GM23338 (cell line): ENCODE measurements around the gene POLR2L. TPM values are rescaled to one million over a fixed set of nuclear protein-coding genes. Genes with fewer than 3 reads are reported as not detected.

Experiments
- CREB1 ChIP-seq: fragments of 250-450 bp; sonication (Bioruptor Pico); IDR thresholded peaks from 2 replicates; pipeline ENCODE4 v1.5.0; 2020; ENCODE audit warnings: low read depth, mild to moderate bottlenecking, moderate library complexity
- ETS1 ChIP-seq: IDR thresholded peaks from 2 replicates; pipeline ENCODE4 v1.6.1; 2016; ENCODE audit warnings: antibody characterized with exemption
- JUNB ChIP-seq: IDR thresholded peaks from one replicate; pipeline ENCODE4 v1.6.1; 2016; ENCODE audit warnings: antibody characterized with exemption; ENCODE audit not compliant: unreplicated experiment
- NANOG ChIP-seq: IDR thresholded peaks from 2 replicates; pipeline ENCODE4 v1.6.1; 2016; ENCODE audit warnings: antibody characterized with exemption, borderline replicate concordance
- POLR2AphosphoS5 ChIP-seq: IDR thresholded peaks from 2 replicates; pipeline ENCODE4 v1.6.1; 2016; ENCODE audit warnings: antibody characterized with exemption, low read depth
- STAT1 ChIP-seq: IDR thresholded peaks from one replicate; pipeline ENCODE4 v1.6.1; 2016; ENCODE audit warnings: antibody characterized with exemption; ENCODE audit not compliant: unreplicated experiment
- ZNF114 ChIP-seq: fragments of 250-450 bp; sonication (Bioruptor Pico); IDR thresholded peaks from 2 replicates; pipeline ENCODE4 v1.5.0; 2020; ENCODE audit warnings: mild to moderate bottlenecking, moderate library complexity
- ZNF331 ChIP-seq: fragments of 250-450 bp; sonication (Bioruptor Pico); IDR thresholded peaks from 2 replicates; pipeline ENCODE4 v1.5.0; 2020; ENCODE audit warnings: low read depth, mild to moderate bottlenecking, moderate library complexity
- polyA plus RNA-seq: library from polyadenylated mRNA; unstranded; fragments of >200 nt; fragmentation: Nextera tagmentation; extraction: Ambion mirVana; gene quantifications from 2 replicates; pipeline ENCODE4 v1.2.1, GENCODE V29; 2016
- small RNA-seq: library from RNA; depleted of rRNA; stranded (forward); fragments of <200 nt; gene quantifications from one replicate; pipeline ENCODE3, GENCODE V24; 2014; ENCODE audit warnings: low replicate concordance
- total RNA-seq: library from RNA; depleted of rRNA; stranded (reverse); fragments of >200 nt; shearing (Covaris generic); gene quantifications from 2 replicates; pipeline ENCODE4 v1.2.3, GENCODE V29; 2014; rRNA removed

Gene POLR2L
- total and polyA plus RNA-seq, 2 experiments from 2014 or later = 32.2 to 369 TPM

- TF ChIP-seq POLR2AphosphoS5 (no peak), ETS1 (no peak), NANOG (no peak), JUNB (no peak), STAT1 (no peak), ZNF331 (CRISPR knock-in tag) (no peak), ZNF114 (CRISPR knock-in tag) (no peak), CREB1 (CRISPR knock-in tag) (no peak)
Measured at GRCh38 chr11:789943-790342, 52.4 kb downstream of the POLR2L start, which contains the start of gene CEND1 (continued).

Small RNA genes within 50 kb of the gene (small RNA-seq; reads per million reads assigned to genes)
- not detected for gene SNORA52

Other genes with a start within 250 kb of the POLR2L start
- gene IRF7, start 226.6 kb downstream of the POLR2L start, total RNA-seq = 13.8 and 17.3 TPM in 2 replicates
- 11.4 and 12.3 TPM in 2 replicates for gene IRF7, start 226.6 kb downstream of the POLR2L start, polyA plus RNA-seq
- not detected in 2 replicates for gene CDHR5, start 217.6 kb downstream of the POLR2L start, total RNA-seq
- gene CDHR5, start 217.6 kb downstream of the POLR2L start, polyA plus RNA-seq = not detected in 2 replicates
- not detected in 2 replicates for gene SCT, start 215.3 kb downstream of the POLR2L start, total RNA-seq
- 2.6 and 3.8 TPM in 2 replicates for gene SCT, start 215.3 kb downstream of the POLR2L start, polyA plus RNA-seq
- 0.27 and 1.0 TPM in 2 replicates for gene DRD4, start 205.3 kb downstream of the POLR2L start, total RNA-seq
- 1.3 and 1.8 TPM in 2 replicates for gene DRD4, start 205.3 kb downstream of the POLR2L start, polyA plus RNA-seq
- gene DEAF1, start 147.3 kb downstream of the POLR2L start, total RNA-seq = 33.5 and 42.6 TPM in 2 replicates
- 47.8 and 49.3 TPM in 2 replicates for gene DEAF1, start 147.3 kb downstream of the POLR2L start, polyA plus RNA-seq
- 12.8 and 13.1 TPM in 2 replicates for gene TMEM80, start 146.7 kb downstream of the POLR2L start, total RNA-seq
- gene TMEM80, start 146.7 kb downstream of the POLR2L start, polyA plus RNA-seq = 25.1 and 25.4 TPM in 2 replicates
- 34.1 and 38.7 TPM in 2 replicates for gene EPS8L2, start 136.3 kb downstream of the POLR2L start, total RNA-seq
- 56.5 and 59.4 TPM in 2 replicates for gene EPS8L2, start 136.3 kb downstream of the POLR2L start, polyA plus RNA-seq
- gene TALDO1, start 95.1 kb downstream of the POLR2L start, total RNA-seq = 339 and 353 TPM in 2 replicates
- 402 and 411 TPM in 2 replicates for gene TALDO1, start 95.1 kb downstream of the POLR2L start, polyA plus RNA-seq
- gene GATD1, start 65.0 kb downstream of the POLR2L start, total RNA-seq = 28.0 and 51.0 TPM in 2 replicates
- 39.3 and 44.9 TPM in 2 replicates for gene GATD1, start 65.0 kb downstream of the POLR2L start, polyA plus RNA-seq
- gene CEND1, start 52.4 kb downstream of the POLR2L start, total RNA-seq = 3.1 and 5.5 TPM in 2 replicates
- gene CEND1, start 52.4 kb downstream of the POLR2L start, polyA plus RNA-seq = 4.8 and 5.7 TPM in 2 replicates
- gene SLC25A22, start 44.2 kb downstream of the POLR2L start, total RNA-seq = 41.2 and 46.4 TPM in 2 replicates
- gene SLC25A22, start 44.2 kb downstream of the POLR2L start, polyA plus RNA-seq = 20.2 and 21.0 TPM in 2 replicates
- gene PIDD1, start 37.3 kb downstream of the POLR2L start, total RNA-seq = 26.0 and 37.6 TPM in 2 replicates
- gene PIDD1, start 37.3 kb downstream of the POLR2L start, polyA plus RNA-seq = 22.7 and 25.6 TPM in 2 replicates
- gene RPLP2, start 32.6 kb downstream of the POLR2L start, total RNA-seq = 428 and 518 TPM in 2 replicates
- 1,782 and 2,023 TPM in 2 replicates for gene RPLP2, start 32.6 kb downstream of the POLR2L start, polyA plus RNA-seq
- gene PNPLA2, start 23.6 kb downstream of the POLR2L start, total RNA-seq = 33.4 and 45.6 TPM in 2 replicates
- gene PNPLA2, start 23.6 kb downstream of the POLR2L start, polyA plus RNA-seq = 31.1 and 32.3 TPM in 2 replicates
- 58.0 and 64.1 TPM in 2 replicates for gene CRACR2B, start 14.6 kb downstream of the POLR2L start, total RNA-seq
- gene CRACR2B, start 14.6 kb downstream of the POLR2L start, polyA plus RNA-seq = 55.9 and 59.4 TPM in 2 replicates
- 109 and 119 TPM in 2 replicates for gene CD151, start 9.6 kb downstream of the POLR2L start, total RNA-seq
- gene CD151, start 9.6 kb downstream of the POLR2L start, polyA plus RNA-seq = 62.9 and 64.4 TPM in 2 replicates
- 145 and 150 TPM in 2 replicates for gene TSPAN4, start 323 bp upstream of the POLR2L start, total RNA-seq
- 76.8 and 88.4 TPM in 2 replicates for gene TSPAN4, start 323 bp upstream of the POLR2L start, polyA plus RNA-seq
- gene CHID1, start 68.3 kb upstream of the POLR2L start, total RNA-seq = 51.2 and 67.3 TPM in 2 replicates
- 54.1 and 55.4 TPM in 2 replicates for gene CHID1, start 68.3 kb upstream of the POLR2L start, polyA plus RNA-seq
- gene AP2A2, start 83.3 kb upstream of the POLR2L start, total RNA-seq = 36.4 and 47.5 TPM in 2 replicates
- gene AP2A2, start 83.3 kb upstream of the POLR2L start, polyA plus RNA-seq = 23.7 and 28.4 TPM in 2 replicates
- not detected in 2 replicates for gene MUC6, start 194.2 kb upstream of the POLR2L start, total RNA-seq
- not detected in 2 replicates for gene MUC6, start 194.2 kb upstream of the POLR2L start, polyA plus RNA-seq
- gene MUC2, start 232.3 kb upstream of the POLR2L start, total RNA-seq = not detected in 2 replicates
- gene MUC2, start 232.3 kb upstream of the POLR2L start, polyA plus RNA-seq = not detected in 2 replicates